Transverse colon (tissue), 3 donors: ENCODE measurements around the gene HOXB2.

Experiments used
- POLR2A ChIP-seq: fragments of 450-650 bp; IDR thresholded peaks from one replicate; pipeline ENCODE4 v1.6.1; 2016; ENCODE audit warnings: antibody characterized with exemption, mild to moderate bottlenecking, moderate library complexity
- TF ChIP-seq, protein P1 (sequence below), 5 experiments: fragments of 200-600 bp in 3 of 5; fragments of 450-650 bp in 2 of 5; sonication (generic) in 3 of 5; IDR thresholded peaks; 1 replicate in 2 of 5; 2 replicates in 3 of 5; pipeline ENCODE4 v1.5.1; 2016 to 2017; ENCODE audit warnings: antibody characterized with exemption in 5 of 5, inconsistent platforms in 3 of 5, mild to moderate bottlenecking in 2 of 5, moderate library complexity in 1 of 5

DNA sequence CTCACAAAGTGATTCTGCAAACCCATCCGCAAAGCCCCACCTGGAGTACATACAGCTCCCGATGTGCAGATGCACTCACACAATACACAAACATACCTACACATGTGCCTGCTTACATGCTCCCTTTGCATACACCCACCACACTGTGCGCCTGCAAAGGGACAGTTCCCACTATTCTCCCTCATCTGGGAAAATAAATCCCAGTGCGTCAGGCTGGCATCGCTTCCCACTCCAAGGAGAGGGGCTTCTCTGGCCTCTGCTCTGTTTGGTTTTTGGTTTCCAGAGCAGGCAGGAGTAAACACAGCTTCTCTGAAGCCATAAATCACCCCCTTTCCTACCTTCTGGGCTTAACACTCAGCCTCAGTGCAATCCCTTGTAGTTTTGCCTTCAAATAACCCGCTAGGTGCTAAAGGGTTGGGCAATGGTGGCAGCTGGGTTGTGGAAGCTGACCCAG lies 18.5 kb upstream of the HOXB2 start:
- TF ChIP-seq POLR2A = no peak
- TF ChIP-seq, protein P1, sequence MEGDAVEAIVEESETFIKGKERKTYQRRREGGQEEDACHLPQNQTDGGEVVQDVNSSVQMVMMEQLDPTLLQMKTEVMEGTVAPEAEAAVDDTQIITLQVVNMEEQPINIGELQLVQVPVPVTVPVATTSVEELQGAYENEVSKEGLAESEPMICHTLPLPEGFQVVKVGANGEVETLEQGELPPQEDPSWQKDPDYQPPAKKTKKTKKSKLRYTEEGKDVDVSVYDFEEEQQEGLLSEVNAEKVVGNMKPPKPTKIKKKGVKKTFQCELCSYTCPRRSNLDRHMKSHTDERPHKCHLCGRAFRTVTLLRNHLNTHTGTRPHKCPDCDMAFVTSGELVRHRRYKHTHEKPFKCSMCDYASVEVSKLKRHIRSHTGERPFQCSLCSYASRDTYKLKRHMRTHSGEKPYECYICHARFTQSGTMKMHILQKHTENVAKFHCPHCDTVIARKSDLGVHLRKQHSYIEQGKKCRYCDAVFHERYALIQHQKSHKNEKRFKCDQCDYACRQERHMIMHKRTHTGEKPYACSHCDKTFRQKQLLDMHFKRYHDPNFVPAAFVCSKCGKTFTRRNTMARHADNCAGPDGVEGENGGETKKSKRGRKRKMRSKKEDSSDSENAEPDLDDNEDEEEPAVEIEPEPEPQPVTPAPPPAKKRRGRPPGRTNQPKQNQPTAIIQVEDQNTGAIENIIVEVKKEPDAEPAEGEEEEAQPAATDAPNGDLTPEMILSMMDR (IDR thresholded peaks at IDR 0.05) = no peak
